SK-N-SH (cell line): ENCODE measurements around the gene RAMP3. TPM values are rescaled to one million over a fixed set of nuclear protein-coding genes. Genes with fewer than 3 reads are reported as not detected.

Source experiments
- CTCF ChIA-PET: fragments of 300-600, 350-600 bp; formaldehyde crosslinking; extraction: SDS; loops from one replicate; lab custom pipeline; 2021; lab: Yijun Ruan, JAX
- POLR2A ChIA-PET: fragments of 350-600 bp; sonication (Branson Sonifier 250); formaldehyde crosslinking; extraction: SDS; loops from one replicate; lab custom pipeline; 2020; ENCODE audit warnings: antibody characterized with exemption, inconsistent platforms; lab: Yijun Ruan, JAX
- DNase-seq: peaks from one replicate; pipeline ENCODE4 v3.0.0; 2012
- H2AFZ ChIP-seq: fragments of 200-600 bp; sonication (generic); 2 replicates; pipeline ENCODE4 v1.8.1; 2016; ENCODE audit warnings: antibody characterized with exemption, mild to moderate bottlenecking, low read depth
- H3F3A ChIP-seq: fragments of 200-600 bp; sonication (generic); replicated peaks from 2 replicates; pipeline ENCODE3; 2016; ENCODE audit warnings: antibody characterized with exemption, mild to moderate bottlenecking; ENCODE audit not compliant: insufficient read depth
- H3K27ac ChIP-seq, 2 experiments: fragments of 200-500 bp in 1 of 2; fragments of 200-600 bp in 1 of 2; sonication (Bioruptor generic) in 1 of 2; sonication (generic), shearing (Covaris generic) in 1 of 2; 2 replicates each; pipeline versions ENCODE4 v1.5.1 to v1.6.1; 2014 to 2016; ENCODE audit warnings: low read depth in 2 of 2, inconsistent platforms in 1 of 2, low read length in 1 of 2, mild to moderate bottlenecking in 1 of 2, mixed read lengths in 1 of 2
- H3K27me3 ChIP-seq: fragments of 200-600 bp; sonication (generic), shearing (Covaris generic); 2 replicates; pipeline ENCODE4 v1.6.1; 2016; ENCODE audit warnings: mixed run types; ENCODE audit not compliant: insufficient read depth
- H3K36me3 ChIP-seq, 2 experiments: fragments of 200-500 bp in 1 of 2; fragments of 200-600 bp in 1 of 2; sonication (Bioruptor generic) in 1 of 2; sonication (generic) in 1 of 2; replicated peaks in 1 of 2; 2 replicates each; pipeline versions ENCODE3 to v1.5.1; 2014 to 2016; ENCODE audit warnings: low read length in 1 of 2, mild to moderate bottlenecking in 1 of 2; ENCODE audit not compliant: insufficient read depth in 2 of 2, control insufficient read depth in 1 of 2
- H3K4me1 ChIP-seq, 2 experiments: fragments of 200-500 bp in 1 of 2; fragments of 200-600 bp in 1 of 2; sonication (Bioruptor generic) in 1 of 2; sonication (generic), shearing (Covaris generic) in 1 of 2; 2 replicates each; pipeline versions ENCODE4 v1.5.1 to v1.6.1; 2014 to 2016; ENCODE audit warnings: low read depth in 1 of 2, low read length in 1 of 2, mixed run types in 1 of 2; ENCODE audit not compliant: insufficient read depth in 2 of 2, control insufficient read depth in 1 of 2
- H3K4me2 ChIP-seq: fragments of 200-600 bp; sonication (generic), shearing (Covaris generic); 2 replicates; pipeline ENCODE4 v1.6.1; 2017; ENCODE audit warnings: mixed run types
- H3K4me3 ChIP-seq, 2 experiments: fragments of 200-500 bp in 1 of 2; fragments of 200-600 bp in 1 of 2; sonication (Bioruptor generic) in 1 of 2; sonication (generic), shearing (Covaris generic) in 1 of 2; 2 replicates each; pipeline versions ENCODE4 v1.5.1 to v1.8.1; 2014 to 2016; ENCODE audit warnings: low read depth in 2 of 2, inconsistent platforms in 1 of 2, low read length in 1 of 2, mild to moderate bottlenecking in 1 of 2, mixed read lengths in 1 of 2, moderate library complexity in 1 of 2
- H3K79me2 ChIP-seq: fragments of 200-600 bp; sonication (generic); 2 replicates; pipeline ENCODE4 v1.8.1; 2017; ENCODE audit warnings: mild to moderate bottlenecking; ENCODE audit not compliant: insufficient read depth
- H3K9ac ChIP-seq: fragments of 200-600 bp; sonication (generic); 2 replicates; pipeline ENCODE4 v1.6.1; 2017; ENCODE audit warnings: mixed run types
- H3K9me2 ChIP-seq: fragments of 200-600 bp; sonication (generic); 2 replicates; pipeline ENCODE4 v1.6.1; 2017; ENCODE audit warnings: mixed run types
- H3K9me3 ChIP-seq: fragments of 200-600 bp; sonication (generic); 2 replicates; pipeline ENCODE4 v1.6.1; 2017; ENCODE audit warnings: mixed run types, mild to moderate bottlenecking, moderate library complexity
- H4K20me1 ChIP-seq: fragments of 200-600 bp; sonication (generic); 2 replicates; pipeline ENCODE4 v1.6.1; 2017; ENCODE audit warnings: mild to moderate bottlenecking, mixed run types; ENCODE audit not compliant: insufficient read depth
- CHD2 ChIP-seq: fragments of 150-350 bp; IDR thresholded peaks from 2 replicates; pipeline ENCODE4 v1.6.1; 2018; ENCODE audit warnings: low read length; ENCODE audit not compliant: partially characterized antibody
- CTCF ChIP-seq: fragments of 200-600 bp; sonication (generic); IDR thresholded peaks from 2 replicates; pipeline ENCODE4 v1.6.1; 2017; ENCODE audit warnings: antibody characterized with exemption, mild to moderate bottlenecking, moderate library complexity
- EZH2phosphoT487 ChIP-seq: fragments of 200-600 bp; sonication (generic); IDR thresholded peaks from 2 replicates; pipeline ENCODE4 v1.6.1; 2017; ENCODE audit warnings: low read depth, mixed run types, mild to moderate bottlenecking, antibody characterized with exemption, moderate library complexity, borderline replicate concordance
- GABPA ChIP-seq: IDR thresholded peaks from 2 replicates; pipeline ENCODE4 v1.4.0; 2012; ENCODE audit warnings: low read depth, mild to moderate bottlenecking
- GATA2 ChIP-seq: sonication (generic); formaldehyde crosslinking; IDR thresholded peaks from 2 replicates; pipeline ENCODE4 v1.5.0; 2020; ENCODE audit warnings: mild to moderate bottlenecking, missing genetic modification reagents
- JUND ChIP-seq: IDR thresholded peaks from 2 replicates; pipeline ENCODE4 v1.4.0; 2012
- MAX ChIP-seq: IDR thresholded peaks from 2 replicates; pipeline ENCODE4 v1.4.0; 2012; ENCODE audit warnings: low read depth
- NFIC ChIP-seq: IDR thresholded peaks from 2 replicates; pipeline ENCODE4 v1.4.0; 2012; ENCODE audit warnings: borderline replicate concordance
- NRF1 ChIP-seq: IDR thresholded peaks from 2 replicates; pipeline ENCODE4 v1.6.1; 2012; ENCODE audit warnings: low read depth, mild to moderate bottlenecking, low read length
- RCOR1 ChIP-seq: fragments of 150-350 bp; IDR thresholded peaks from 2 replicates; pipeline ENCODE4 v1.6.1; 2017; ENCODE audit warnings: antibody characterized with exemption, low read length
- SIN3A ChIP-seq: IDR thresholded peaks from 2 replicates; pipeline ENCODE4 v1.6.1; 2012; ENCODE audit warnings: low read depth, mild to moderate bottlenecking, low read length, moderate library complexity, borderline replicate concordance
- TCF12 ChIP-seq: IDR thresholded peaks from 2 replicates; pipeline ENCODE4 v1.4.0; 2012
- TEAD4 ChIP-seq: IDR thresholded peaks from 2 replicates; pipeline ENCODE4 v1.4.0; 2012; ENCODE audit warnings: mild to moderate bottlenecking, borderline replicate concordance; ENCODE audit not compliant: insufficient read depth
- USF1 ChIP-seq: IDR thresholded peaks from 2 replicates; pipeline ENCODE4 v1.4.0; 2012; ENCODE audit warnings: low read depth, borderline replicate concordance
- USF2 ChIP-seq: fragments of 150-350 bp; IDR thresholded peaks from 2 replicates; pipeline ENCODE4 v1.6.1; 2017; ENCODE audit warnings: antibody characterized with exemption, low read length, low read depth, borderline replicate concordance
- YY1 ChIP-seq: IDR thresholded peaks from 2 replicates; pipeline ENCODE4 v1.4.0; 2012; ENCODE audit warnings: low read depth, mild to moderate bottlenecking
- WGBS: methylation state at CpG from one replicate; pipeline ENCODE4 v1.1.6; 2017; ENCODE audit warnings: low lambda C conversion rate; 5-methylcytosine and 5-hydroxymethylcytosine counted together
- polyA plus RNA-seq, 3 experiments: library from polyadenylated mRNA; depleted of rRNA; stranded (reverse); fragments of >200 nt; gene quantifications; 2 replicates each; pipeline ENCODE4 v1.2.3, GENCODE V29; 2012
- TF ChIP-seq, protein P1 (sequence below): IDR thresholded peaks from 2 replicates; pipeline ENCODE4 v1.6.1; 2012; ENCODE audit warnings: mild to moderate bottlenecking, low read depth, low read length, moderate library complexity
- TF ChIP-seq, protein P2 (sequence below): fragments of 150-350 bp; IDR thresholded peaks from 2 replicates; pipeline ENCODE4 v1.6.1; 2016; ENCODE audit warnings: mild to moderate bottlenecking, low read depth, low read length
- TF ChIP-seq, protein P3 (sequence below): IDR thresholded peaks from 2 replicates; pipeline ENCODE4; 2012

RAMP3 gene
- polyA plus RNA-seq, 1 of the 3 experiments (the other 2 are of a cell fraction): not detected

- Histone ChIP-seq H4K20me1 (no peaks in the 10 kb centered on the region), H2AFZ (no peak overlapping the region), H3K79me2 (no peaks in the 10 kb centered on the region), H3K4me2 (no peak overlapping the region), H3K4me3 (no peak overlapping the region), H3K27me3 (peaks cover 6% of the 10 kb centered on the region; the same call in 1 of the 2 replicates), H3K9me2 (no peaks in the 10 kb centered on the region), H3K36me3 (no peaks in the 10 kb centered on the region), H3K27ac (no peak overlapping the region), H3K9me3 (no peaks in the 10 kb centered on the region), H3F3A (no peaks in the 10 kb centered on the region), H3K4me1 (no peaks in the 10 kb centered on the region; a peak in 1 of 4 replicates), H3K9ac (no peak overlapping the region)
- 42% methylated on average over 9 of the region's 11 CpGs for WGBS
- ChIA-PET POLR2A (no interaction called here), CTCF (interaction anchor here (1.2 to 1.6 kb wide), 2 partner anchors 30 to 50 kb away, joined by 3 to 4 read pairs; no protein-coding TSS in a partner anchor)
- TF ChIP-seq USF1 (no peak), CHD2 (no peak), TEAD4 (no peak), JUND (no peak), YY1 (no peak), CTCF (no peak), EZH2phosphoT487 (no peak), USF2 (no peak), MAX (no peak), NRF1 (no peak), NFIC (no peak), RCOR1 (no peak), GATA2 (CRISPR knock-in tag) (no peak), GABPA (no peak), TCF12 (no peak), SIN3A (no peak)
- TF ChIP-seq, protein P1, sequence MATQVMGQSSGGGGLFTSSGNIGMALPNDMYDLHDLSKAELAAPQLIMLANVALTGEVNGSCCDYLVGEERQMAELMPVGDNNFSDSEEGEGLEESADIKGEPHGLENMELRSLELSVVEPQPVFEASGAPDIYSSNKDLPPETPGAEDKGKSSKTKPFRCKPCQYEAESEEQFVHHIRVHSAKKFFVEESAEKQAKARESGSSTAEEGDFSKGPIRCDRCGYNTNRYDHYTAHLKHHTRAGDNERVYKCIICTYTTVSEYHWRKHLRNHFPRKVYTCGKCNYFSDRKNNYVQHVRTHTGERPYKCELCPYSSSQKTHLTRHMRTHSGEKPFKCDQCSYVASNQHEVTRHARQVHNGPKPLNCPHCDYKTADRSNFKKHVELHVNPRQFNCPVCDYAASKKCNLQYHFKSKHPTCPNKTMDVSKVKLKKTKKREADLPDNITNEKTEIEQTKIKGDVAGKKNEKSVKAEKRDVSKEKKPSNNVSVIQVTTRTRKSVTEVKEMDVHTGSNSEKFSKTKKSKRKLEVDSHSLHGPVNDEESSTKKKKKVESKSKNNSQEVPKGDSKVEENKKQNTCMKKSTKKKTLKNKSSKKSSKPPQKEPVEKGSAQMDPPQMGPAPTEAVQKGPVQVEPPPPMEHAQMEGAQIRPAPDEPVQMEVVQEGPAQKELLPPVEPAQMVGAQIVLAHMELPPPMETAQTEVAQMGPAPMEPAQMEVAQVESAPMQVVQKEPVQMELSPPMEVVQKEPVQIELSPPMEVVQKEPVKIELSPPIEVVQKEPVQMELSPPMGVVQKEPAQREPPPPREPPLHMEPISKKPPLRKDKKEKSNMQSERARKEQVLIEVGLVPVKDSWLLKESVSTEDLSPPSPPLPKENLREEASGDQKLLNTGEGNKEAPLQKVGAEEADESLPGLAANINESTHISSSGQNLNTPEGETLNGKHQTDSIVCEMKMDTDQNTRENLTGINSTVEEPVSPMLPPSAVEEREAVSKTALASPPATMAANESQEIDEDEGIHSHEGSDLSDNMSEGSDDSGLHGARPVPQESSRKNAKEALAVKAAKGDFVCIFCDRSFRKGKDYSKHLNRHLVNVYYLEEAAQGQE: no peak
- TF ChIP-seq, protein P2, sequence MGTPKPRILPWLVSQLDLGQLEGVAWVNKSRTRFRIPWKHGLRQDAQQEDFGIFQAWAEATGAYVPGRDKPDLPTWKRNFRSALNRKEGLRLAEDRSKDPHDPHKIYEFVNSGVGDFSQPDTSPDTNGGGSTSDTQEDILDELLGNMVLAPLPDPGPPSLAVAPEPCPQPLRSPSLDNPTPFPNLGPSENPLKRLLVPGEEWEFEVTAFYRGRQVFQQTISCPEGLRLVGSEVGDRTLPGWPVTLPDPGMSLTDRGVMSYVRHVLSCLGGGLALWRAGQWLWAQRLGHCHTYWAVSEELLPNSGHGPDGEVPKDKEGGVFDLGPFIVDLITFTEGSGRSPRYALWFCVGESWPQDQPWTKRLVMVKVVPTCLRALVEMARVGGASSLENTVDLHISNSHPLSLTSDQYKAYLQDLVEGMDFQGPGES: no peak
- TF ChIP-seq, protein P3, sequence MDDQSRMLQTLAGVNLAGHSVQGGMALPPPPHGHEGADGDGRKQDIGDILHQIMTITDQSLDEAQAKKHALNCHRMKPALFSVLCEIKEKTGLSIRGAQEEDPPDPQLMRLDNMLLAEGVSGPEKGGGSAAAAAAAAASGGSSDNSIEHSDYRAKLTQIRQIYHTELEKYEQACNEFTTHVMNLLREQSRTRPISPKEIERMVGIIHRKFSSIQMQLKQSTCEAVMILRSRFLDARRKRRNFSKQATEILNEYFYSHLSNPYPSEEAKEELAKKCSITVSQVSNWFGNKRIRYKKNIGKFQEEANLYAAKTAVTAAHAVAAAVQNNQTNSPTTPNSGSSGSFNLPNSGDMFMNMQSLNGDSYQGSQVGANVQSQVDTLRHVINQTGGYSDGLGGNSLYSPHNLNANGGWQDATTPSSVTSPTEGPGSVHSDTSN: no peak
- no peak for DNase-seq
These were observed 28.7 kb downstream of the RAMP3 start for GRCh38 chr7:45186261-45186813.
